Cortex of kidney (tissue), 1 donor: Measurements from ENCODE around the gene MGLL.
"Not testable (repeated sequence)": the region's sequence is repeated elsewhere in the genome, so short reads cannot be mapped to it uniquely, and the experiment has no call there.

ENCODE experiments used
- DNase-seq: peaks from one replicate; lab custom pipeline; 2025; lab: John Stamatoyannopoulos, UW

The MGLL gene

GRCh38 chr3:127689266-127689860 lies 133.0 kb downstream of the MGLL start:
- no peak for DNase-seq

GRCh38 chr3:127688416-127689265 lies 133.7 kb downstream of the MGLL start:
- no peak for DNase-seq

- no peak for DNase-seq
Measured at GRCh38 chr3:127688022-127688415, 134.3 kb downstream of the MGLL start.

- no peak for DNase-seq
Measured at GRCh38 chr3:127687228-127687737, 135.0 kb downstream of the MGLL start.

GRCh38 chr3:127686512-127686894 lies 135.8 kb downstream of the MGLL start:
- no peak for DNase-seq

GRCh38 chr3:127685708-127686511 lies 136.4 kb downstream of the MGLL start:
- DNase-seq: no peak

- no peak for DNase-seq
Measured at GRCh38 chr3:127684871-127685707, 137.2 kb downstream of the MGLL start.

- DNase-seq: no peak
Measured at GRCh38 chr3:127682561-127682960, 139.8 kb downstream of the MGLL start.

- DNase-seq: not testable (repeated sequence)
Measured at GRCh38 chr3:127682175-127682554, 140.2 kb downstream of the MGLL start.

GRCh38 chr3:127680798-127681221 lies 141.5 kb downstream of the MGLL start:
- DNase-seq: no peak

GRCh38 chr3:127680146-127680661 lies 142.1 kb downstream of the MGLL start:
- DNase-seq: no peak

GRCh38 chr3:127679534-127680145 lies 142.7 kb downstream of the MGLL start:
- DNase-seq: no peak

- no peak for DNase-seq
Measured at GRCh38 chr3:127678611-127679533, 143.4 kb downstream of the MGLL start.

GRCh38 chr3:127678315-127678599 lies 144.1 kb downstream of the MGLL start:
- no peak for DNase-seq

GRCh38 chr3:127677541-127678314 lies 144.6 kb downstream of the MGLL start:
- DNase-seq: no peak

- no peak for DNase-seq
Measured at GRCh38 chr3:127676921-127677351, 145.4 kb downstream of the MGLL start.

GRCh38 chr3:127676456-127676855 lies 145.9 kb downstream of the MGLL start:
- DNase-seq: no peak

- no peak for DNase-seq
Measured at GRCh38 chr3:127675651-127676391, 146.5 kb downstream of the MGLL start.
